OCI-LY1 (cell line): ENCODE data around the gene EPAS1.

Experiments
- CTCF ChIP-seq: fragments of 200-600 bp; sonication (generic), shearing (Covaris generic); IDR thresholded peaks from 2 replicates; pipeline ENCODE4 v1.5.1; 2017; ENCODE audit warnings: mild to moderate bottlenecking, antibody characterized with exemption, low read length, moderate library complexity, mixed read lengths
- EZH2 ChIP-seq: fragments of 200-600 bp; sonication (generic), shearing (Covaris generic); IDR thresholded peaks from 2 replicates; pipeline ENCODE4 v1.8.0; 2017; ENCODE audit warnings: borderline replicate concordance, mixed run types, mild to moderate bottlenecking, antibody characterized with exemption, low read length, moderate library complexity, mixed read lengths

GRCh38 chr2:46338674-46339073, 41.5 kb downstream of the EPAS1 start:
- no peak for TF ChIP-seq EZH2
- TF ChIP-seq CTCF = no peak
